Activated CD8-positive, alpha-beta T cell treated with anti-CD3 and anti-CD28 coated beads for 36 hours (primary cell): Measurements from ENCODE around the gene DOCK3. TPM values are rescaled to one million over a fixed set of nuclear protein-coding genes. Genes with fewer than 3 reads are reported as not detected.

Experiments used
- ATAC-seq: fragments of 200-7000 bp; cut with Tn5 transposase; one replicate; pipeline ENCODE4 v1.10.0; 2021; ENCODE audit warnings: mild to moderate bottlenecking, moderate library complexity
- CTCF ChIA-PET: fragments of 350-600 bp; sonication (Branson Sonifier 250); formaldehyde crosslinking; loops from one replicate; lab custom pipeline; 2021; ENCODE audit warnings: antibody characterized with exemption; lab: Charles Lee
- POLR2A ChIA-PET: fragments of 350-600 bp; sonication (Branson Sonifier 250); formaldehyde crosslinking; loops from one replicate; lab custom pipeline; 2021; ENCODE audit warnings: antibody characterized with exemption; lab: Charles Lee
- DNase-seq: peaks from one replicate; pipeline ENCODE4 v3.0.0-alpha.2; 2020
- H3K27ac Mint-ChIP-seq: one replicate; pipeline ENCODE4 v1.8.0; 2021; ENCODE audit warnings: mild to moderate bottlenecking, mixed read lengths
- H3K27me3 Mint-ChIP-seq: one replicate; pipeline ENCODE4 v1.8.0; 2021; ENCODE audit warnings: mixed read lengths
- H3K36me3 Mint-ChIP-seq: one replicate; pipeline ENCODE4 v1.8.0; 2021; ENCODE audit warnings: low read depth, mixed read lengths
- H3K4me1 Mint-ChIP-seq: one replicate; pipeline ENCODE4 v1.8.0; 2021; ENCODE audit warnings: low read depth, mixed read lengths
- H3K4me3 Mint-ChIP-seq: one replicate; pipeline ENCODE4 v1.8.0; 2021; ENCODE audit warnings: mild to moderate bottlenecking, moderate library complexity, mixed read lengths
- H3K9me3 Mint-ChIP-seq: one replicate; pipeline ENCODE4 v1.8.0; 2021; ENCODE audit warnings: mixed read lengths
- CTCF ChIP-seq: fragments of 200-600 bp; IDR thresholded peaks from one replicate; pipeline ENCODE4 v1.8.0; 2022; ENCODE audit warnings: antibody characterized with exemption, mild to moderate bottlenecking
- intact Hi-C: fragments of 100-400 bp; cut with micrococcal nuclease; formaldehyde crosslinking; loops from one replicate; pipeline ENCODE4 v1.10.0; 2022
- total RNA-seq, 2 experiments: library from RNA; stranded (reverse); gene quantifications; one replicate each; pipeline ENCODE4 v1.2.3, GENCODE V29; 2021

Gene DOCK3
- total RNA-seq, 2 experiments from 2014 or later, result 3.6 to 4.2 TPM

GRCh38 chr3:50644561-50644960, 30.2 kb upstream of the DOCK3 start:
- Mint-ChIP-seq H3K9me3 (no peaks in the 10 kb centered on the region), H3K4me1 (peaks cover 4% of the 10 kb centered on the region), H3K4me3 (no peak overlapping the region), H3K27ac (no peak overlapping the region), H3K36me3 (peaks cover 53% of the 10 kb centered on the region), H3K27me3 (no peaks in the 10 kb centered on the region)
- POLR2A ChIA-PET, result no interaction called here
- CTCF ChIA-PET, result interaction anchor here (2.9 kb wide), 1 partner anchor 28 kb away, joined by 10 read pairs; the partner anchor contains the start of gene MAPKAPK3
- DNase-seq (no peak), ATAC-seq (no peak)
- intact Hi-C loops, result no loop called here
- TF ChIP-seq CTCF, result no peak

- Mint-ChIP-seq H3K9me3 (no peaks in the 10 kb centered on the region), H3K27me3 (no peaks in the 10 kb centered on the region), H3K4me3 (no peak overlapping the region), H3K36me3 (peaks cover 50% of the 10 kb centered on the region), H3K4me1 (peaks cover 7% of the 10 kb centered on the region), H3K27ac (peak overlapping the region; percentile 20)
- DNase-seq (no peak), ATAC-seq (no peak)
- ChIA-PET CTCF (interaction anchor here (2.9 kb wide), 1 partner anchor 29 kb away, joined by 10 read pairs; the partner anchor contains the start of gene MAPKAPK3), POLR2A (interaction anchor here (0.6 to 0.7 kb wide), 2 partner anchors 68 to 241 kb away, joined by 3 read pairs; no protein-coding TSS in a partner anchor)
- intact Hi-C loops, result no loop called here
- no peak for TF ChIP-seq CTCF
These were observed 29.3 kb upstream of the DOCK3 start for GRCh38 chr3:50645378-50645777.

GRCh38 chr3:50648313-50648712, 26.4 kb upstream of the DOCK3 start:
- ChIA-PET POLR2A (interaction anchor here (1.5 to 1.7 kb wide), 2 partner anchors 14 to 29 kb away, joined by 3 to 4 read pairs; no protein-coding TSS in a partner anchor), CTCF (interaction anchor here (1.3 to 1.7 kb wide), 2 partner anchors 32 kb away, joined by 3 to 20 read pairs; partner anchors contain the start of gene MAPKAPK3)
- H3K27ac Mint-ChIP-seq, result peak overlapping the region; percentile 63
- H3K36me3 Mint-ChIP-seq, result peaks cover 29% of the 10 kb centered on the region
- no peaks in the 10 kb centered on the region for H3K9me3 Mint-ChIP-seq
- no peak for ATAC-seq
- no peak for DNase-seq
- H3K4me1 Mint-ChIP-seq, result peaks cover 4% of the 10 kb centered on the region
- intact Hi-C loops, result no loop called here
- TF ChIP-seq CTCF, result no peak
- H3K4me3 Mint-ChIP-seq, result no peak overlapping the region
- no peaks in the 10 kb centered on the region for H3K27me3 Mint-ChIP-seq

- H3K36me3 Mint-ChIP-seq, result peaks cover 25% of the 10 kb centered on the region
- POLR2A ChIA-PET, result interaction anchor here (1.0 to 1.5 kb wide), 3 partner anchors 13 to 33 kb away, joined by 3 to 5 read pairs (median 4); no protein-coding TSS in a partner anchor
These were observed 25.8 kb upstream of the DOCK3 start for GRCh38 chr3:50648944-50649343.

More at GRCh38 chr3:50648944-50649343, 25.8 kb upstream of the DOCK3 start:
- DNase-seq (no peak), ATAC-seq (no peak)
- Mint-ChIP-seq H3K9me3 (no peaks in the 10 kb centered on the region), H3K27me3 (no peaks in the 10 kb centered on the region), H3K4me1 (peaks cover 9% of the 10 kb centered on the region), H3K27ac (peak overlapping the region; percentile 63), H3K4me3 (no peak overlapping the region)
- intact Hi-C loops, result no loop called here
- no peak for TF ChIP-seq CTCF
- CTCF ChIA-PET, result interaction anchor here (1.0 to 1.7 kb wide), 5 partner anchors 13 to 106 kb away, joined by 3 to 20 read pairs (median 4); partner anchors contain the start of gene MAPKAPK3
